Measurements from ENCODE around the gene ZC3H10. TPM values are rescaled to one million over a fixed set of nuclear protein-coding genes. Genes with fewer than 3 reads are reported as not detected.

The ZC3H10 gene
- total and polyA plus RNA-seq, 2 of the 13 experiments (the other 11 are each of a cell fraction or from before 2014, with no cell fraction given): 0.70 to 2.3 TPM

GRCh38 chr12:56152132-56152755, 34.2 kb downstream of the ZC3H10 start, which contains the start of gene MYL6B (continued):
- TF ChIP-seq PRDM10 (CRISPR knock-in tag; IDR thresholded peaks at IDR 0.05; ENCODE audit: low read depth): no peak
- no peak for TF ChIP-seq ZBTB10 (CRISPR knock-in tag; IDR thresholded peaks at IDR 0.05; ENCODE audit: borderline replicate concordance)
- TF ChIP-seq ZNF577 (CRISPR knock-in tag; IDR thresholded peaks at IDR 0.05; ENCODE audit: borderline replicate concordance, low read depth): no peak
- peak; percentile 43; the same call in 1 of the 2 replicates for TF ChIP-seq ZMYM4 (CRISPR knock-in tag; IDR thresholded peaks at IDR 0.05)
- no peak for TF ChIP-seq HOMEZ (CRISPR knock-in tag; IDR thresholded peaks at IDR 0.05; ENCODE audit: low read depth)
- TF ChIP-seq KLF9 (CRISPR knock-in tag; IDR thresholded peaks at IDR 0.05; ENCODE audit: low read depth): no peak
- no peak for TF ChIP-seq TBP (CRISPR knock-in tag; IDR thresholded peaks at IDR 0.05)
- 0 out of 2 replicates have a peak, but pooled peaks have one; percentile 54 for TF ChIP-seq BORCS8-MEF2B (CRISPR knock-in tag; IDR thresholded peaks at IDR 0.05)
- TF ChIP-seq AHDC1 (CRISPR knock-in tag; IDR thresholded peaks at IDR 0.05; ENCODE audit: borderline replicate concordance): no peak
- TF ChIP-seq HOXA5 (CRISPR knock-in tag; IDR thresholded peaks at IDR 0.05): peak; percentile 65; the same call in 1 of the 2 replicates
- TF ChIP-seq ZNF510 (CRISPR knock-in tag; IDR thresholded peaks at IDR 0.05; ENCODE audit: low read depth): no peak
- no peak for TF ChIP-seq BCL3 (CRISPR knock-in tag; IDR thresholded peaks at IDR 0.05)
- TF ChIP-seq ZNF431 (CRISPR knock-in tag; IDR thresholded peaks at IDR 0.05; ENCODE audit: borderline replicate concordance, low read depth): no peak
- TF ChIP-seq GTF2F1 (IDR thresholded peaks at IDR 0.05; ENCODE audit: low read length): no peak

All from HepG2 (cell line).